Stimulated activated CD4-positive, alpha-beta T cell treated with anti-CD3 and anti-CD28 coated beads, Interleukin-2, amount 100 ng/mL, for 4 hours (primary cell): ENCODE results near the gene PRR7.
"Not testable (repeated sequence)": the region's sequence is repeated elsewhere in the genome, so short reads cannot be mapped to it uniquely, and the experiment has no call there.

Experiments used
- DNase-seq: peaks from one replicate; pipeline ENCODE4 v3.0.0-alpha.2; 2020; ENCODE audit warnings: low read depth

Gene PRR7, protein sequence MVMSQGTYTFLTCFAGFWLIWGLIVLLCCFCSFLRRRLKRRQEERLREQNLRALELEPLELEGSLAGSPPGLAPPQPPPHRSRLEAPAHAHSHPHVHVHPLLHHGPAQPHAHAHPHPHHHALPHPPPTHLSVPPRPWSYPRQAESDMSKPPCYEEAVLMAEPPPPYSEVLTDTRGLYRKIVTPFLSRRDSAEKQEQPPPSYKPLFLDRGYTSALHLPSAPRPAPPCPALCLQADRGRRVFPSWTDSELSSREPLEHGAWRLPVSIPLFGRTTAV

DNA sequence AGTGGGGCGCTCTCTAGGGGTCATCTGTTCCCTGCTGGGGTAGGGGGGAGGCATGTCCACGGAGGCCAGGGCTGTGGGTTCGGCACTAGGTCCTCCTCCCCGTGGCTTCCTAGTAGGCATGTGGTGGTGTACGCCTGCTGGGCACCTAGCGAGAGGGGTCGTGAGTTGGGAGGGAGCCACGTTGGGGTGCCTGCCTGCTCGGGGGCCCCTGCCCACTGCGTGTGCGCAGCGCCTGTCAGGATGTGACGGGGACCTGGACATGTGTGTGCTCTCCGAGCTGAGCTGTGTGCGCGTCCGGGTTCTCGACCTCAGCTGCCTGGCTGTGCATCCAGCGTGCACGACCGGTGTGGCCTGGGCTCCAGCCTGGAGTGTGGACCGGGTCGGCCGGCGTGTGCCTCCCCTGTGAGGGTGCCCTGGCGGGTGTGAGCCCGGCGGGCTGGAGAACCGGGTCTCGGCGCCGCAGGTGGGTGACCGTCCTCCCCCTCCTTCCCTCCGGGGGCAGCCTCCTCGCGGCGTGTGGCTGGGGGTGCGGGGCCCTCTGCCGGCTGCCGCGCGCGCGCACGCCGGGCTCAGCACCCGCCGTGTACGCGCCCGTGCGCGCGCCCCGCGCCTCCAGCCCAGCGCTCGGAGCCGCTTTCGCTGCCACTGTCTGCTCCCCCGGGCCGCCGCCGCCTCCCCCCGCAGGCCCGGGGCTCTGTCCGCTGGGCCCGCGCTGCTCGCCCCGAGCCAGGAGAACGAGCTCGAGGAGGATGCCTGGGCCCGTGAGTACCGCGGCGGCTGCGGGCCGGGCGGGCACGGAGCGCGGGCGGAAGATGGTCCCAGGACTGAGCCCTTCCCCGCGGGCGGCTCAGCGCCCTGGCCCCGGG lies at the start of gene PRR7:
PRR7 (plus strand) TSS at position 615 of the 866 bp plus-strand sequence. CDS start 8,254 bp downstream, outside the sequence.
- DNase-seq, result peak; percentile 66

DNA sequence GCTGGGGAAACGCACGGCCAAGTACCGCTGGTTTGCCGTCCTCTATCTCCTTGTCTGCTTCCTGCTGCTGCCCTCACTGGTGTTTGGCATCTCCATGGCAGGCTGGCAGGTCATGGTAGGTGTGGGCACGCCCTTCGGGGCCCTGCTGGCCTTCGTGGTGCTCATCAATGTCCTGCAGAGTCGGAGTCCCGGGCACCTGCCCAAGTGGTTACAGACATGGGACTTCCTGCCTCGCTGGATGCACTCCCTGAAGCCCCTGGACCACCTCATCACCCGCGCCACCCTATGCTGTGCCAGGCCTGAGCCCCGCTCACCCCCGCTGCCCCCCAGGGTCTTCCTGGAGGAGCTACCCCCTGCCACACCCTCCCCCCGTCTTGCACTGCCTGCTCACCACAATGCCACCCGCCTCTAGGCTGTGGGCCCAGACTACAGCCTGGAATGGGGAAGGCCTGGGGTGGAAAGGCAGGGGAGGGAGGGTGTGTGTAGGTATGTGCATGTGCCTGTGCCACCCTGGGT lies 48.7 kb upstream of the PRR7 start:
- no peak for DNase-seq

DNA sequence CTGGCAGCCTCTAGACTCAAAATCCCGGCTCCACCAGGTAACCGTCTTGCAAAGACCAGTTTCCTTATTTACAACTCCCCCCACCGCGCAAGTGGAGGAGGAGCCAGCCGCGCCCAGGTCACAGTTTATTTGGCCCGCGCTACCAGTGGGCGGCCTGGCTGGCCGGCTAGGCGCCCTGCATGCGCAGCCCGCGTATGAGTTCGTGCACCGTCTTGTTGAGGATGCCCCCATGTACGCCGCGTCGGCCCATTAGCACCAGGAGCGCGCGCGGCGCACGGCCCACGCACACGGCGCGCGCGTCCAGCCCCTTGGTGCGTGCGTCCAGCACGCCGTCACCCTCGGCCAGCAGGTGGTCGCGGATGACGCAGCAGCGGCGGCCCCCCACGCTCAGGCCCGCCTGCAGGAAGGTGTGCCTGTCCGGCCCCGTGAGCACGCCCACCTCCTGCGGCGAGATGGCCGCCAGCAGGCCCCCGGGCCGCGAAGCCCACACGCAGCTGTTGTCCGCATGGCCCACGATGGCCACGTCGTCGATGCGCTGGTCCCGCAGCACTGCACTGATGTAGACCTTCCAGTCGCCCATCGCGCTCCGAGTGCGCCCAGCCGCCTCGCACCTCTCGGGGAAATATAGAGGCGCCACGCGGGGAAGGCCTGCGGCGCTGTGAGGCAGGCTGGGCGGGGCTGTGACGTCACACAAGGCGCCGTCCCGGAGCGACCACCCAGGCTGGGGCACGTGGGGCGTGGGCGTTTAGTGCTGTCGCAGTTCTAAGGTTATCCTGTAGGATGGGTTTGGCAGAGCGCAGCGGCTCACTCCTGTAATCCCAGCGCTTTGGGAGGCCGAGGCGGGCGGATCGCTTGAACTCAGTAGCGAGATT lies 46.4 kb upstream of the PRR7 start, which contains the start of gene PFN3:
PFN3 (minus strand) TSS at position 665 of the 872 bp plus-strand sequence; CDS start at position 580, 85 bp downstream.
- DNase-seq, result no peak

DNA sequence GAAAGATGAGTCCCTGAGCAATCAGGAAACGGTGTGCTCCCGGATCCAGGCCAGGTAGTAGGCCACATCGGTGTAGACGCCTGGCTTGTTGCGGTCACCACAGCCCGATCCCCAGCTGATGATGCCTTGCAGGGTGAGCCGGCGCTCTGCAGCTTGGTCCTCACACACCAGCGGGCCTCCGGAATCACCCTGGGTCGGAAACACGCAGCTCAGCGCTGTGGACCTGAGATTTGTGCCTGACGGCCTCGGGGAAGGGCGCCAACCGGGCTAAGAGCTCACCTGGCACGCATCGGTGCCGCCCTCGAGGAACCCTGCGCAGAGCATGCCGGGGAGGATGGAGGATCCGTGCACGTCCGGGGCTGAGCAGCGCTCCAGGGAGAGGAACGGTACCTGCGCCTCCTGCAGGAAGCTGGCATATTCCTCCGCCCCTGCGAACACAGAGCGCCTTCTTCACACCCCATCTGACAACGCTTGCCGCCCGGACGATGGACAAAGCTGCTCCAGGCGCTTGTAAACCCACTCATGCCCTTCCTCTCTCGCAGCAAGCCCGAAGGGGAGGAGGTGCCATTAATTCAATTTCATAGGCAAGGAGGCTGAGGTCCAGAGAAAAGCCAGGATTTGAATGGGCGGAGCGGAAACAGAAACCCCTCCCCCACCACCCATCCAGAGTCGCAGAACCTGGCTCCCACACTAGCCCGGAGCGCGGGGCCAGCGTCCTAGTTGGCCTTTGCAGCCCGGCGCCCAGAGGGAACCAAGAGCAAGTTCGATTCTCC lies 44.2 kb upstream of the PRR7 start:
- peak; percentile 62 for DNase-seq

DNA sequence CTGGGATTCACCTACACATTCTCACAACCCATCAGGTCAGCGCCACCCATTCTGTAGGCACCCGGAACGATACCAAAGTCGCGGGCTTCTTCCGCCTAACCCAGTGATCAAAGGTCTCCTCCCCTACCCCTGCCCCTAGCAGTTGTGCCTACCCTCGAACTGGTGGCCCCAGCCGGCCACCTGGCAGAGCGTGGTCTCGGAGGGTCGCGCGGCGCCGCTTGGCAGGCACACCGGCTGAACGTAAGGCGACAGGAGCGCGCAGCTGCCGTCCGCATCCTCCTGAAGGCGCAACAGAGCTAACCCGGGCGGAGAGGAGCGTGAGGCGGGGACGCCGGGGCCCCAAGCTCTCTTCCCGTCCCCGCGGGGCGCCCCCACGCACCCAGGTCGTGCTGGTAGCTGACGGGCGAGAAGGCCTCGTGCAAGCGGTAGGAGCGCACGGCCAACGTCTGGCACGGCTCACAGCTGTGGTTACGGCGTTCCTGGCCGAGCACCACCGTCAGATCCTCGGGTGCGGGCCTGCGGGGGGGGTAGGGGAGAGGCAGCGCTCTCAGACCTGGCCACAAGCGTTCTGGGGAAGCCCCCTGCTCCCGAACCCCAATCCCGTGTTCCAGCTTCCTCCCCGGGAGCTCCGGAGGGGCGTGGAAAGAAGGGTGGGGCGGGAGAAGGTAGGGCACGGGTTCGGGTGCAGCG lies 43.4 kb upstream of the PRR7 start:
- no peak for DNase-seq

DNA sequence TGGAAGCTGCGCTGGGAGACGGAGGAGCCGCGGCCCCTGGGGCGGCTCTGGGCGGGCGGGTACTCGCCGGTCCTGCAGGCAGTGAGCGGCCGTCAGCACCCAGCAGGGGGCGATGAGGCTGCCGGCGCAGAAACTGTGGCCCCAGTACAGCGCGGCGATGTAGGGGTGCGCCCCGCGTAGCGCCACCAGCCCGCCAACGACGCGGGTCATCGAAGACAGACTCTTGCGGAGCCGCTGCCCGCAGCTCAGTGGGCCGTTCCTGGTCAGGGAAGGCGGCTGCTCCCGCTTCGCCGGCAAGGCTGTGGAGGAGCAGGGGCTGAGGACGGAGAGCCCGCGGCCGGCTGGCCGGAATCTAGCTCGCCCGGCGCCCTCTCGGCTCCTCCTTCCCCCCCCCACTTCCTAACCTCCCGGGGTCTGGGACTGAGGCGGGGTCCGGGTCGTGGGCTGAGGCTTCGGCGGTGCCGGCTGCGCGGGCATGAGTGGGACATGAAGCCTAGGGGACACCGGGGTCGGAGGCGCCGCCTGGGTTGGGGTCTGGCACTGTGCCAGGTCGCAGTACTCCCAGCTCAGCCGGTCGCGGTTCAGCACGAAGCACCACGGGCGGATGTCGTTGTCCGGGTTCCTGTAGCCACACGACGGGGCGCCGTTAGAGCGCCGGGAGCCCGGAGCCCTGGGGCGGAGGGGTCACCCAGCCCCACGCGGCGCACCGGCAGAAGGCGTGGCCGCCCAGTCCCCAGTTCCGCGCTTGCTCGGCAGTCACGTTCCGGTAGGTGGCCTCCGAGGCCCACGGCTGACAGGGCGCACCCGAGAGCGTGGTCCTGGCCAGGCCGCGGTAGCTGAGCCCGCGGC lies 42.6 kb upstream of the PRR7 start:
- peak; percentile 80 for DNase-seq

DNA sequence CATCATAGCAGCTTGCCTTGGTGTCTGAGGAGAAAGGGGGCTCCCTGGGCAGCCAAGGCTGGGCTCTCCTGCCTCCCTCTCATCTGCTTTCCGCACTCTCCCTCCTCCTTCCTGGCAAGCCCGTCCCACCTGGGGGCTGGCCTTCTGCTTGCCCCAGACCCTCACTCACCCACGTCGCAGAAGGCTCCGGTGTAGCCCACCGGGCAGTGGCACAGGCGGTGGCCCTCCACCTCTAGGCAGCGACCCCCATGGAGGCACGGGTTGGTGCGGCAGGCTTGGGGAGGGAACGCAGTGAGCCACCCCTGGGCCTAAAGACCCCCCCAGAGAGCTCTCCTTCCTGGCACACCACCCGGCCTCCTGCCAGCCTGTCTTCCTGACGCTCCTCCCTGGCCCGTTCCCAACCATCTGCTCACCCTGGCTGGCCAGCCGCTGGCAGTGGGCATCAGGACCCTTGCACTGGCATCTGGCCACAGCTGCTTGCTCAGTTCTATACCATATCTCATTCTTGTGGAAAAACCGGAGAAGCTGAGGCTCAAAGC lies 41.9 kb upstream of the PRR7 start:
- no peak for DNase-seq

DNA sequence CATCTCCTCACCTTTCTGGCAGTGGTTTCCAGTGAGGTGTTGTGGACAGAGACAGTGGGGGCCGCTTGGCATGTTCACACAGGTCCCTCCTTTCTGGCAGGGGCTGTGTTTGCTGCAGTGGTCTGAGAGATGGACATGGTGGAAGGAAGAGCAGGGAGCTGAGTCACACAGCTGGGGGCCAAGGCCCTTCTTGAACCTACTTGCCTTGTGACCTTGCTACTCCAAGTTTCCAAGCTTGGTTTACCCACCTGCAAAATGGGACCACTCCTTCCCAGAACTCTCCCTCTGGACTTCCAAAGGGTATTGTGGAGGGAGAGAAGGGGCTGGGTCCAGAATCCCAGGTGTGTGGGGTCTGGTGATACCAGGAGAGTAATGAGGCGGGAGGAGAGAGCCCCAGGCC lies 41.3 kb upstream of the PRR7 start:
- no peak for DNase-seq

DNA sequence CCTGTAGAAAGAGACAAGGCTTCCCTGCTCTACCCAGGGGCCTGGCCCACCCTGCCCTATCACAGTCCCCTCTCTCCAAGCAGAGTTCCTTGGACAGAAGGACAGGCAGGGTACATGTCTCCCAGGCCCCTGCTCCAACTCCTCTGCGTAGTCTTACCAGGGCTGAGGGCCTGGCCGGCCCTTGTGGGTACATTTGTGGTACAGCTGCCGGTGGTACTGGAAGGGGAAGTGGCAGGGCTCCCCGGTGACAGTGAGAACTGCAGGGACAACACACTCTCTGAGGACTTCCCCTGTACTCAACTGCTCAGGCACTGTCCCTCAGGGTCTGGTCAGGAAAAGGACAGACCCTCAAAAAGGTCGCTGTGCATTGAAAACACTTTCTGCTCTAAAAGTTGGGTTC lies 40.8 kb upstream of the PRR7 start:
- DNase-seq, result no peak

DNA sequence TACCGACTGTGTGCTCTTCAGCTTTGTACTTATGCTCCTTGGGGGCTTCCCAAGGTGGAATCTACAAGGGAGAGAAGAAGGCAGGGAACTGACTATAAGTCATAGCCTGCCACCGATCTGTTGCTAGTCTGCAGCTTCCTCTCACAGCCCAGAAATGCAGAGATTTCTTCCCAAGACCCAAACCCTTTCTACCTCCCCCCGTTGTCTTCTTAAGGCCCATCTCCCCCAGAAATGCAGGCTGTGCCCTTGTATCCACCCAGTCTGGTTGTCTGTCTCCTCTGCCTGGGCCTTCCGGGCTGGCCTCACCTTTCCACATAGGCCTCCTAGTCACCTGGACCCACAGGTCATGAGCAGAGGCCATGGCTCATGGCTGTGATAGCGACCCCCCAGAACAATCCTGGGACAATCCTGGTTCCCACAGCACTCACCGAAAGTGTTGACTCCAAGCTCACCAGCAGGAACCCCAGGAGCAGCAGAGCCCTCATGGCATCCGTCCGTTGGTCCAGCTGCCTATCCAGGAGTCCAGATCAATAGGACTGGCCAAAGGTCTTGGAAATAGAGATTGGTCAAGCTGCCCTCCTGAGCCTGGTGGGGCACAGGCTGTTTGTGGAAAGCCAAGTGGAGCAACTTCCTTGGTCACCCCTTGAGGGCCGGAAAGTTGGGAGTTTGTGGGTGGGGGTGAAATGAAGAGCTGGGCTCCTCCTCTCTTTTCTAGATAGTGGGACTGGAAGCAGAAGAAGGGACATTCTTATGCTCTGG lies 37.4 kb upstream of the PRR7 start, which contains the start of gene F12:
F12 (minus strand) TSS at position 522 of the 759 bp plus-strand sequence; CDS start at position 485, 37 bp downstream.
- DNase-seq, result no peak

DNA sequence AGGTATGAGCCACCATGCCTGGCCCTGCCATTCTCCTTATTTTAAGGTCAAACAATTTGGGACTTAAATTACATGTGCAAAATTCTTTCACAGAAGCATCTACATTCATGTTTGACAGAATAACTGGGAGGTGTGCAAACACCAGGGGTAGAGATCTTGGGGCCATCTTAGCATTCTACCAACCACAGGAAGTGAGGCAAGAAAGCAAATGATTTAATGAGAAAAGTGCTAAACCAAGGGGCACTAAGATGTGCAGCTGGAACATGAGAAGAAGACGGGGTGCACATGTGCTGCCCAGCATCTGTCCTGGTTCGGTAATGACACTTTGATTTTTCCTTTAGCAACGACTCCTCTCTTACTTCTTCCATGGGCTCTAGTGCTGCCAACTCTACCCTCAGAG lies 36.0 kb upstream of the PRR7 start:
- DNase-seq, result no peak

DNA sequence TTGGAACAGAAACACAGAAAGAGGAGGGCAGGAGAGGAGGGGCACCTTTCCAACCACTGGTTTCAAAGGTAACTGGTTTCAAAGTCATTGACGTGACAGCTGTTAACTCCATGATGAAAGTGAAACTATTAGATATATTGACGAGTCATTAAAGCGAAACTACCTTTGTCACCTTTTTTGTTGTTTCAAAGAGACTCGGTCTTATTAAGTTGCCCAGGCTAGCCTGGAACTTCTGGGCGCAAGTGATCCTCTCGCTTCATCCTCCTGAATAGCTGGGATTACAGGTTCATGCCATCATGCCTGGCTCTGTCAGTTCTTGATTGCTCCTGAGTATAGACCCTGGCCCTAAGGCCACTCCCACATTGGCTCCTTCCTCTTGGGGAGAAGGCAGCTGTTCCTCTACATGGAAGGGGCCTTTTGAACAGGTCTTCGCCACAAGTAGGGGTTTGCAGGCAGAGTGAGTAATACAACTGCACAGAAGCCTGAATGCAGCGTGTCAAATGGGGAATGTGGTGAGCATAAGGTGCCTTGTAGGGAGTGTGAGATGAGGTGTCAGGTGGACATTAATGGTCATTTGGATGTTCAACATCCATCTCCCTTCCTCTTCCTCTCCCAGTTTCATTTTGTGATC lies 33.9 kb upstream of the PRR7 start:
- no peak for DNase-seq

DNA sequence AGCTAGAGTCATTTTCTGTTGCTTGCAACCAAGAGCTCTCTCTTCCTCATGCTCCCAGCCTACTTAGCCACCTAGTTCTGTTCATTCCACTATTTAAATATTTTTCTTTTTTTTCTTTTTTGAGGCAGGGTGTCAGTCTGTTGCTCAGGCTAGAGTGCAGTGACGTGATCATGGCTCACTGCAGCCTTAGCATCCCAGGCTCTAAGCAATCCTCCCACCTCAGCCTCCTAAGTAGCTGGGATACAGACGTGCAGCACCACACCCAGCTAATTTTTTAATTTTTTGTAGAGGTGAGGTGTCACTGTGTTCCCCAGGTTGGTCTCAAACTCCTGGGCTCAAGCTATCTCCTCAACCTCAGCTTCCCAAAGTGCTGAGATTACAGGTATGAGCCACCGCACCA lies 32.1 kb upstream of the PRR7 start:
- no peak for DNase-seq

DNA sequence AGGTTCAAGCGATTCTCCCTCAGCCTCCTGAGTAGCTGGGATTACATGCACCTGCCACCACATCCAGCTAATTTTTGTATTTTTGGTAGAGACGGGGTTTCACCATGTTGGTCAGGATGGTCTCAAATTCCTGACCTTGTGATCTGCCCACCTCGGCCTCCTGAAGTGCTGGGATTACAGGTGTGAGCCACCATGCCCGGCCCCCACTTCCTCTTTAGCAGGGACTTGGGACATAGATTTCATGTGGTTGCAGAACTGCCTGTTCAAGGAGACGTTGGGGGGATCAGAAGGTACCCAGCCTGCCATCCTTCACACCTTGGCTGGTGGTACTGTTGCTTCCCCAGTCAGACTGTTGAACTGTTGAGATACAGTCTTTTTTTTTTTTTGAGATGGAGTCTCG lies 29.5 kb upstream of the PRR7 start:
- not testable (repeated sequence) for DNase-seq

DNA sequence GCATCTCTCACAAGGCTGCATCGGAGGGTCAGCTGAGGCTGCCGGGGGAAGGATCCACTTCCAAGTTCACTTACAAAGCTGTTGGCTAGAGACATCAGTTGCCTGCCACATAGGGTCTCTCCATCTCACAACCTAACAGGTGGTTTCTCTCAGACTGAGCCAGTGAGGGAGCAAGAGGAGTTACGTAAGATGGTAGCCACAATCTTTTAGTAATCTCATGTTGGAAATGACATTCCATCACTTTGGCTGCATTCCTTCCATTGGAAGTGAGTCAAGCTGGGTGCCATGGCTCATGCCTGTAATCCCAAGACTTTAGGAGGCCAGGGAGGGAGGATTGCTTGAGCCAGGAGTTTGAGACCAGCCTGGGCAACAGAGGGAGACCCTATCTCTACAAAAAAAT lies 27.6 kb upstream of the PRR7 start:
- DNase-seq, result no peak

DNA sequence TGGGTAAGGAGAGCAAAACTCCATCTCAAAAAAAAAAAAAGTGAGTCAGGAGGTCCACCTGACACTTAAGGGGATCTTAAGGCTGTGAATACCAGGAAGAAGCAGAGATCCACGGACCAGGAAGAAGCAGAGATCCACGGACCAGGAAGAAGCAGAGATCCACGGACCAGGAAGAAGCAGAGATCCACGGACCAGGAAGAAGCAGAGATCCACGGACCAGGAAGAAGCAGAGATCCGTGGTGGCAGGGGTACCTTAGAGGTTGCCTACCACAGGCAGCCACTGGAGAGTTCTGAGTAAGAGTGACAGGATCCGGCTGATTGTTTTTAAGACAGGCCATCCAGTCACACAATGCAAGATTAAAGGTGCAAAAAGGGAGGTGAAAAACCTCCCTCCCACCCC lies 26.1 kb upstream of the PRR7 start:
- DNase-seq, result not testable (repeated sequence)

DNA sequence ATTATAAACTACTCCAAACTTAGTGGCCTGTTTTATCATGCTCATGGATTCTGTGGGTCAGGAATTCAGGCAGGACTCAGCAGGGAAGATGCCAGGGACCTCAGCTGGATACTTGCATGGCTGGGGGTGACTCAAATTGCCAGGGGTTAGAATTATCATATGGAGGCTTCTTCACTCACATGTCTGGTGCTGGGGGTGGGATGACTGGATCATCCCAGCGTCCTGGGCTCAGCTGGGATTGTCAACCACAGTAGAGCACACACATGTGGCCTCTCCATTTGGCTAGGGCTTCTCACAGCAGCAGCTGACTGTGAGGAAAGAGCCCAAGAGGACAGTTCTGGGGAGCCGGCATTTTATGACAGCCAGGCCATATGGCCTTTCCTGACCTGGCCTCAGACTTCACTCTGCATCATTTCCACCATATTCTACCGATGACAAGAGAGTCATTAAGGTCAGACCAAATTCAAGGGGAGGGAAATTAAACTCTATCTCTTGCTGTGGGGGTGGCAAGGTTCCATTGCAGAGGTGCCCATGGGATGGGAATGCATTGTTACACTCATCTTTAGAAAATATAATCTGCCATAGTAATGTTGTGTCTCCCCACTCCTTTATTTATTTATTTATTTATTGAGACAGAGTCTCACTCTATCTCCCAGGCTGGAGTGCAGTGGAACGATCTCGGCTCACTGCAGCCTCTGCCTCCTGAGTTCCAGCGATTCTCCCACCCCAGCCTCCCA lies 25.4 kb upstream of the PRR7 start:
- no peak for DNase-seq
